HUES48 (cell line): ENCODE results near the gene PCDHAC2.

Experiments used
- H3K27ac ChIP-seq: one replicate; pipeline ENCODE4 v1.7.0; 2013; ENCODE audit warnings: low read depth, low read length, inconsistent platforms
- H3K27me3 ChIP-seq: 2 replicates; pipeline ENCODE4 v1.6.1; 2013; ENCODE audit warnings: mild to moderate bottlenecking, low read length; ENCODE audit not compliant: control insufficient read depth, insufficient read depth
- H3K36me3 ChIP-seq: 2 replicates; pipeline ENCODE4 v1.6.1; 2013; ENCODE audit warnings: low read length; ENCODE audit not compliant: control insufficient read depth, insufficient read depth
- H3K4me1 ChIP-seq: 2 replicates; pipeline ENCODE4 v1.6.1; 2013; ENCODE audit warnings: mild to moderate bottlenecking, low read length; ENCODE audit not compliant: control insufficient read depth, insufficient read depth
- H3K4me3 ChIP-seq: 2 replicates; pipeline ENCODE4 v1.5.1; 2013; ENCODE audit warnings: mild to moderate bottlenecking, low read depth, low read length
- H3K9ac ChIP-seq: 2 replicates; pipeline ENCODE4 v1.6.1; 2013; ENCODE audit warnings: mild to moderate bottlenecking, low read depth, low read length, moderate library complexity
- H3K9me3 ChIP-seq: 2 replicates; pipeline ENCODE4 v1.6.1; 2013; ENCODE audit warnings: low read length; ENCODE audit not compliant: control insufficient read depth, insufficient read depth

PCDHAC2 gene

DNA sequence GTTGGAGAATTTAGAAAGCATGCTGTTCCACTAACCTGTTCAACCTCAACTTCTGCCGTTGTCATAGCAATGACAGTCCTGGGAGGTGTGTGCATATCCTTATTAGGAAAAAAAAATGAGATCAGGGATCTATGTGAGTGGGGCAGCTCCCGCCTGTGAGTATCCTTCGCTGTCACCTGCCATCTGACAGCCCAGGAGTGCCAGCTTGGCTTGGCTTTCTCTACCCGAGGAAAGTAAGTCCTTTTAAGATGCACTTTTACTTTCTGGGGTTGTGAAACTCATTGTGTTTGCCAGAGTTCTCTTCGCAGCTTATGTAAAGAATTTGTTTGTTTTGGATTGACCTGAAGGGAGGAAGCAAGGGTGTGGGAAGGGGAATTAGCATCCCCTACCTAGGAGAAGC, 21.8 kb downstream of the PCDHAC2 start:
- Histone ChIP-seq H3K9ac (no peak overlapping the region), H3K4me3 (peak overlapping the region; percentile 10; the same call in 1 of the 2 replicates), H3K27ac (peak overlapping the region; percentile 34), H3K36me3 (peaks cover 4% of the 10 kb centered on the region; the same call in 1 of the 2 replicates), H3K4me1 (peaks cover 49% of the 10 kb centered on the region), H3K27me3 (no peaks in the 10 kb centered on the region), H3K9me3 (no peaks in the 10 kb centered on the region)

DNA sequence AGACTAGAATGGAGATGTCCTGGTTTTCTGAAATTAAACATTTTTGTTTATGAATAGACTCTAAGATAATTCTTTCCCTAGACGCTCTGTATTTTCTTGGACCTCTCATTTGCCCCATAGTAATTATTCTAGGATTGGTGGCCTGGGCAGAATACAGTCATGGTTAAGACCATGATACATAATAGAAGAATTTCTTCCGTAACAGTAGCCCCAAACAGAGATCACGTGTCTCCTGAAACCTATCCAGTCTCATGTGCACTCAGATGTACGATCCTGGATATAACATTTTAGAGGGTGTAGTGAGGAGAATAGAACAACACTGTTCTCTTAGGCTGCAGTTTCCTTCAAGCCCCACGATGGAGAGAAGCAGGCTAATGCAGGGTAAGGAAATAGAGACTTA, 22.3 kb downstream of the PCDHAC2 start:
- H3K4me3 ChIP-seq = peak overlapping the region; percentile 10; the same call in 1 of the 2 replicates
- H3K9ac ChIP-seq = no peak overlapping the region
- no peaks in the 10 kb centered on the region for H3K27me3 ChIP-seq
- peak overlapping the region; percentile 34 for H3K27ac ChIP-seq
- no peaks in the 10 kb centered on the region for H3K9me3 ChIP-seq
- H3K4me1 ChIP-seq = peaks cover 49% of the 10 kb centered on the region
- H3K36me3 ChIP-seq = no peaks in the 10 kb centered on the region

GRCh38 chr5:140989254-140990020, 23.2 kb downstream of the PCDHAC2 start:
- no peaks in the 10 kb centered on the region for H3K9me3 ChIP-seq
- H3K4me3 ChIP-seq = no peak overlapping the region
- no peaks in the 10 kb centered on the region for H3K36me3 ChIP-seq
- no peak overlapping the region for H3K9ac ChIP-seq
- no peak overlapping the region for H3K27ac ChIP-seq
- no peaks in the 10 kb centered on the region for H3K27me3 ChIP-seq
- peaks cover 49% of the 10 kb centered on the region for H3K4me1 ChIP-seq

GRCh38 chr5:140992828-140993227, 26.6 kb downstream of the PCDHAC2 start:
- no peaks in the 10 kb centered on the region for H3K9me3 ChIP-seq
- no peaks in the 10 kb centered on the region for H3K27me3 ChIP-seq
- no peak overlapping the region for H3K27ac ChIP-seq
- peaks cover 27% of the 10 kb centered on the region for H3K4me1 ChIP-seq
- H3K36me3 ChIP-seq = no peaks in the 10 kb centered on the region
- H3K4me3 ChIP-seq = no peak overlapping the region
- H3K9ac ChIP-seq = no peak overlapping the region

DNA sequence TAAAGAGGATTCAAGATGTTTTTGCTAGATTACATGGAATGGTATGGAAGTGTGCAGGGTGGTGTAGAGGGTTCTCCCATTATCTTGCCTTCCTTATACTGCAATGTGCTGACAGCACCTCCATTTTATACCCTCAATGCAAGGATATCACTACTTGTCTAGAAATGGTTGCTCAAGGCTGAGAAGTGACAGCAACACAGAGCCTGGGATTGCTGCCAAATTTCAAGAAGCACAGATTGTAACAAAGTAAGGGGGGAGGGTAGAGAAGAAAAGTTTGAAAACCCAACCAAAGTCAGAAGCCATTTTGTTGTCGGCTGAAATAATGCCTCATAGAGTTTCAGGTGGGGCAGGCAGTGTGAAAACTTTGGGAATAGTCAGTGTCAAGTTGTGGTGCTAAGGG, 29.8 kb downstream of the PCDHAC2 start:
- Histone ChIP-seq H3K36me3 (no peaks in the 10 kb centered on the region), H3K9ac (no peak overlapping the region), H3K27ac (no peak overlapping the region), H3K4me1 (peaks cover 20% of the 10 kb centered on the region), H3K4me3 (no peak overlapping the region), H3K9me3 (no peaks in the 10 kb centered on the region), H3K27me3 (no peaks in the 10 kb centered on the region)

GRCh38 chr5:140998921-140999410, 32.7 kb downstream of the PCDHAC2 start:
- Histone ChIP-seq H3K36me3 (no peaks in the 10 kb centered on the region), H3K9ac (no peak overlapping the region), H3K9me3 (no peaks in the 10 kb centered on the region), H3K27ac (peak overlapping the region; percentile 49), H3K4me1 (peaks cover 44% of the 10 kb centered on the region), H3K4me3 (no peak overlapping the region), H3K27me3 (no peaks in the 10 kb centered on the region)

- Histone ChIP-seq H3K36me3 (no peaks in the 10 kb centered on the region), H3K4me1 (peaks cover 57% of the 10 kb centered on the region), H3K27me3 (no peaks in the 10 kb centered on the region), H3K9ac (peak overlapping the region; percentile 80), H3K27ac (peak overlapping the region; percentile 98), H3K4me3 (peak overlapping the region; percentile 72), H3K9me3 (no peaks in the 10 kb centered on the region)
Measured at GRCh38 chr5:141001446-141001843, 35.2 kb downstream of the PCDHAC2 start.

GRCh38 chr5:141001844-141002604, 35.7 kb downstream of the PCDHAC2 start:
- H3K4me1 ChIP-seq = peaks cover 57% of the 10 kb centered on the region
- no peaks in the 10 kb centered on the region for H3K27me3 ChIP-seq
- peak overlapping the region; percentile 98 for H3K27ac ChIP-seq
- H3K9ac ChIP-seq = peak overlapping the region; percentile 80
- no peaks in the 10 kb centered on the region for H3K9me3 ChIP-seq
- no peaks in the 10 kb centered on the region for H3K36me3 ChIP-seq
- peak overlapping the region; percentile 72 for H3K4me3 ChIP-seq

DNA sequence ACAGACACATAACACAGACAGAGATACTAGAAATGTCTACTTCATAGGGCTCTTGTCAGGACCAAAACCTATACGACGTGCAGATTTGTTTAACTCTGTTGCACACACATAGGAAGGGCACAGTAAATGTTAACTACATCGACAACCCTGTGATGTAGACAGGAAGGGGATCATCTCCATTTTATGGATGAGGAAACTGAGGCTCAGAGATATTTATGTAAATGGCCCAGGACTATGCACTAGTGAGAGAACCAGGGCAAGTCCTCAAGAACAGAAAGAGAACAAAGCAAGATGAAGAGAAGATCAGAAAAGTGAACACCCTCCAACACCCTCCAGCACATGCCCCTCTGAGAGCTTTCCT, 36.3 kb downstream of the PCDHAC2 start:
- Histone ChIP-seq H3K27ac (peak overlapping the region; percentile 98), H3K4me3 (peak overlapping the region; percentile 46), H3K9ac (peak overlapping the region; percentile 8; the same call in 1 of the 2 replicates)

GRCh38 chr5:141003031-141003430, 36.8 kb downstream of the PCDHAC2 start:
- Histone ChIP-seq H3K27me3 (no peaks in the 10 kb centered on the region), H3K27ac (peak overlapping the region; percentile 98), H3K9ac (0 out of 2 replicates have a peak overlapping the region, but pooled peaks have one; percentile 8), H3K36me3 (no peaks in the 10 kb centered on the region), H3K4me1 (peaks cover 62% of the 10 kb centered on the region), H3K4me3 (peak overlapping the region; percentile 46; the same call in 1 of the 2 replicates), H3K9me3 (no peaks in the 10 kb centered on the region)

More for the DNA sequence above, 36.3 kb downstream of the PCDHAC2 start:
- Histone ChIP-seq H3K9me3 (no peaks in the 10 kb centered on the region), H3K4me1 (peaks cover 59% of the 10 kb centered on the region), H3K27me3 (no peaks in the 10 kb centered on the region), H3K36me3 (no peaks in the 10 kb centered on the region)
